Ovary (tissue), 9 donors: Measurements from ENCODE around the gene VPS54. TPM values are rescaled to one million over a fixed set of nuclear protein-coding genes. Genes with fewer than 3 reads are reported as not detected.

Experiments
- DNase-seq, 5 donors: peaks; one replicate each; pipeline ENCODE4 v3.0.0-alpha.2; 2019 to 2020
- H3K27ac ChIP-seq, 2 donors: fragments of 200-600 bp; one replicate each; pipeline versions ENCODE4 v1.5.1 to v1.8.0; 2019 to 2022
- H3K27me3 ChIP-seq: fragments of 200-600 bp; one replicate; pipeline ENCODE4 v1.8.0; 2022
- H3K36me3 ChIP-seq: fragments of 200-600 bp; sonication (generic); one replicate; pipeline ENCODE4 v1.5.1; 2019
- H3K4me1 ChIP-seq: one replicate; pipeline ENCODE4 v1.8.1; 2013; ENCODE audit warnings: mild to moderate bottlenecking, moderate library complexity; ENCODE audit not compliant: insufficient read depth
- H3K4me3 ChIP-seq: fragments of 200-600 bp; sonication (generic); one replicate; pipeline ENCODE4 v1.5.1; 2017
- H3K9me3 ChIP-seq, 2 donors: fragments of 200-600 bp in 1 of 2; sonication (generic) in 1 of 2; one replicate each; pipeline versions ENCODE4 v1.5.1 to v1.8.1; 2013 to 2019; ENCODE audit warnings: mild to moderate bottlenecking in 1 of 2, moderate library complexity in 1 of 2
- CTCF ChIP-seq, 3 donors: fragments of 450-650 bp in 2 of 3; fragments of 200-600 bp in 1 of 3; IDR thresholded peaks; one replicate each; pipeline versions ENCODE4 v1.5.1 to v1.8.0; 2016 to 2022; ENCODE audit warnings: antibody characterized with exemption in 3 of 3, mild to moderate bottlenecking in 1 of 3
- EP300 ChIP-seq: sonication (generic); formaldehyde crosslinking; IDR thresholded peaks from one replicate; pipeline ENCODE4 v1.6.1; 2017; ENCODE audit warnings: antibody characterized with exemption
- POLR2A ChIP-seq: fragments of 450-650 bp; IDR thresholded peaks from one replicate; pipeline ENCODE4 v1.6.1; 2017; ENCODE audit warnings: antibody characterized with exemption, mild to moderate bottlenecking, moderate library complexity
- WGBS, 3 donors: extraction: QIAGEN DNeasy Blood & Tissue Kit in 1 of 3; methylation state at CpG; one replicate each; pipeline versions ENCODE4 v1.1.5 to v1.1.7; 2013 to 2017; 5-methylcytosine and 5-hydroxymethylcytosine counted together
- intact Hi-C, 4 donors: fragments of 100-400 bp; cut with DNase I; formaldehyde crosslinking; loops; one replicate each; pipeline versions ENCODE4 v1.11.0 to v1.15.1; 2022 to 2023
- polyA plus RNA-seq, 2 donors: library from polyadenylated mRNA; stranded (reverse); fragments of 200-250 nt in 1 of 2; fragments of 350-450 nt in 1 of 2; fragmentation: Illumina TruSeq in 1 of 2; extraction: RNeasy Lipid Tissue Mini Kit (QIAGEN cat#74804) in 1 of 2; gene quantifications; one replicate each; pipeline ENCODE4 v1.2.3, GENCODE V29; 2013 to 2014
- total RNA-seq, 7 donors: library from RNA; depleted of rRNA in 2 of 7; stranded (reverse); fragments of >200 nt in 2 of 7; fragmentation: NEBNext Ultra II Directional in 3 of 7; extraction: Animal tissue kit (Norgen Biotek cat#: 25700) in 3 of 7; gene quantifications; one replicate each; pipeline versions ENCODE4 v1.1.0 to v1.2.4, GENCODE V29; 2016 to 2023
- donor health status: DM: no; HTN: no; CAD: no; lungs with moderate emphysema.
- donor health status: DM: no; HTN: no; CAD: no.
- donor health status: Bipolar disorder and iron deficiency.
- donor health status: DM: yes; HTN: yes; CAD: no.
- donor health status: DM: no; HTN: no; CAD: no.
- donor health status: DM: yes; HTN: yes; CAD: no.

Gene VPS54
- total and polyA plus RNA-seq, 9 donors: 17.9 to 28.6 (median 20.6) TPM

GRCh38 chr2:64014628-64015027 is 4.6 kb downstream of the VPS54 start:
- Histone ChIP-seq H3K4me3 (no peak overlapping the region), H3K27ac (no peak overlapping the region), H3K9me3 (no peaks in the 10 kb centered on the region), H3K36me3 (no peaks in the 10 kb centered on the region), H3K27me3 (no peaks in the 10 kb centered on the region), H3K4me1 (peaks cover 3% of the 10 kb centered on the region)
- TF ChIP-seq POLR2A (no peak), CTCF (IDR thresholded peaks at IDR 0.05) (no peak), EP300 (no peak)
- no peak for DNase-seq
- WGBS, 3 donors: 95 to 99% (median 95%) methylated on average over 1 of the region's 1 CpG
- intact Hi-C loops: no loop called here

DNA sequence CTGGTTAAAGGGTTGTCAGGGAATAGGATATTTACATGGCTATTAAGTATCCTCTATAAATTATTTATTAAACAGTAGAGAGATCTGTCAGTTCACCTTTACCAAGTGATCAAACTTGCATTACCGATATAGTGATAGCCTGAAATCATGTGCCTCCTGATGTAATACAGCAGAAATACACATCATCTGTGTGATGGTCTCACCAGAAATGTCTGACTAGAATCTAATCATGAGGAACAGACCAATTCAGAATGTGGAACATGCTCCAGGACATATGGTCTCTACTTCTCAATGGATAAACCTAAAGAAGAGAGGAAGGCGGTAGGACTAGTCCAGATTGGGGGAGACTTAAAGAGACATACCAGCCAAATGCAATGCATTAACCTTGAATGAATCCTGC is 6.2 kb downstream of the VPS54 start:
- WGBS, 3 donors: 95 to 98% (median 97%) methylated on average over 2 of the region's 2 CpGs
- no peak for TF ChIP-seq CTCF (IDR thresholded peaks at IDR 0.05)
- no peak for TF ChIP-seq POLR2A
- no peak for TF ChIP-seq EP300
- H3K9me3 ChIP-seq: no peaks in the 10 kb centered on the region

GRCh38 chr2:64012115-64012514 is 7.1 kb downstream of the VPS54 start:
- H3K9me3 ChIP-seq: no peaks in the 10 kb centered on the region
- H3K4me1 ChIP-seq: peaks cover 3% of the 10 kb centered on the region
- H3K4me3 ChIP-seq: no peak overlapping the region
- no peaks in the 10 kb centered on the region for H3K36me3 ChIP-seq
- 50 to 82% (median 70%) methylated on average over 2 of the region's 2 CpGs for WGBS, 3 donors
- no peak for TF ChIP-seq POLR2A
- no peak for TF ChIP-seq EP300
- TF ChIP-seq CTCF (IDR thresholded peaks at IDR 0.05): no peak
- no peak overlapping the region for H3K27ac ChIP-seq
- H3K27me3 ChIP-seq: no peaks in the 10 kb centered on the region
- no peak for DNase-seq
- intact Hi-C loops: no loop called here

More for the DNA sequence above, 6.2 kb downstream of the VPS54 start:
- no peak for DNase-seq
- H3K27ac ChIP-seq: no peak overlapping the region
- no peaks in the 10 kb centered on the region for H3K27me3 ChIP-seq
- H3K36me3 ChIP-seq: no peaks in the 10 kb centered on the region
- intact Hi-C loops: no loop called here
- H3K4me1 ChIP-seq: peaks cover 3% of the 10 kb centered on the region
- no peak overlapping the region for H3K4me3 ChIP-seq

DNA sequence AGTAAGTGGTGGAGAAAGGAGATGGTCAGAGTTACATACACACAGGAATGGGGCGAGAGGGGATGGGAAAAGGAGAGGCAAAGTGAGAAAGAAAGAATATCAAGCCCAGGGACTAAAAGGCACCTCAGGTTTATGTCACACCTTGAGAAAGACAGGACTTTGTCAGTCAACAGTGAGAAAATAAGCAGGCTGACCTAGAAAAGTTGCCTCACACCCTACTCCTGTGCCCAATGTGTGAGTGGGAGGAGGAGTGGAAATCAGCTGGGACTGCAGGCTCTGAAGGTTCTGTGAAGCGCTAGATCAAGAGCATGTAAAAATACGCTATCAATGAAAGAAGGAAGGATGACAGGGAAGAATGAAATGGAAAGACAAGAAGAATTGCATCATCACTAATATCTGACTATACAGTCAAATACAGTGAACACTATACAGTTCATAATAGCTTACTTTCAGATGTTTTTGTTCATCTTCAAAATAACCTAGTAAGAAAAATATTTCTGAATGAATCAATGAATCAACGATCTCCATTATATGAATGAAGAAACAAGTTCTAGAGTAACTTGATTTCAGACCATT is 10.7 kb downstream of the VPS54 start:
- TF ChIP-seq EP300: no peak
- no peak for TF ChIP-seq POLR2A
- TF ChIP-seq CTCF (IDR thresholded peaks at IDR 0.05): no peak
- Histone ChIP-seq H3K9me3 (no peaks in the 10 kb centered on the region), H3K4me1 (no peaks in the 10 kb centered on the region), H3K27me3 (no peaks in the 10 kb centered on the region), H3K4me3 (no peak overlapping the region), H3K36me3 (no peaks in the 10 kb centered on the region), H3K27ac (no peak overlapping the region)
- WGBS, 3 donors: 94 to 96% (median 94%) methylated on average over 4 of the region's 4 CpGs
- no peak for DNase-seq
- intact Hi-C loops: no loop called here
